Left lung (tissue), 10 donors: ENCODE measurements around the gene HIVEP1. TPM values are rescaled to one million over a fixed set of nuclear protein-coding genes. Genes with fewer than 3 reads are reported as not detected.

ENCODE experiments used
- ATAC-seq: fragments of 200-7000 bp; cut with Tn5 transposase; one replicate; pipeline ENCODE4 v1.9.1; 2020; ENCODE audit warnings: moderate library complexity
- DNase-seq, 4 donors: peaks; one replicate each; pipeline ENCODE4 v3.0.0-alpha.2; 2013 to 2020
- H3K27ac ChIP-seq, 2 donors: fragments of 200-600 bp; sonication (generic) in 1 of 2; one replicate each; pipeline versions ENCODE4 v1.5.0 to v1.8.0; 2020 to 2021
- H3K27me3 ChIP-seq, 2 donors: fragments of 200-600 bp; sonication (generic) in 1 of 2; one replicate each; pipeline versions ENCODE4 v1.5.0 to v1.8.0; 2020 to 2021
- H3K36me3 ChIP-seq, 2 donors: fragments of 200-600 bp; sonication (generic) in 1 of 2; one replicate each; pipeline versions ENCODE4 v1.5.0 to v1.8.0; 2020 to 2021
- H3K4me1 ChIP-seq, 2 donors: fragments of 200-600 bp; one replicate each; pipeline ENCODE4 v1.8.0; 2021
- H3K4me3 ChIP-seq, 2 donors: fragments of 200-600 bp; sonication (generic) in 1 of 2; one replicate each; pipeline versions ENCODE4 v1.5.0 to v1.8.0; 2020 to 2021; ENCODE audit warnings: mild to moderate bottlenecking in 1 of 2
- H3K9me3 ChIP-seq, 2 donors: fragments of 200-600 bp; sonication (generic) in 1 of 2; one replicate each; pipeline versions ENCODE4 v1.5.0 to v1.8.0; 2020 to 2021
- CTCF ChIP-seq, 2 donors: fragments of 200-600 bp; sonication (generic) in 1 of 2; IDR thresholded peaks; one replicate each; pipeline versions ENCODE4 v1.5.0 to v1.8.0; 2021; ENCODE audit warnings: antibody characterized with exemption in 2 of 2
- intact Hi-C, 2 donors: fragments of 100-400 bp; cut with DNase I; formaldehyde crosslinking; loops; one replicate each; pipeline versions ENCODE4 v1.11.2 to v1.14.2; 2022
- polyA plus RNA-seq, 6 donors: library from polyadenylated mRNA; unstranded; fragments of 120-200 nt; gene quantifications; one replicate each; pipeline ENCODE4 v1.2.1, GENCODE V29; 2013; ENCODE audit not compliant: insufficient read length in 6 of 6
- total RNA-seq, 2 donors: library from RNA; stranded (reverse); fragmentation: NEBNext Ultra II Directional; extraction: Animal tissue kit (Norgen Biotek cat#: 25700); gene quantifications; one replicate each; pipeline ENCODE4 v1.2.1, GENCODE V29; 2021
- donor health status: DM: no; HTN: yes; CAD: no.
- donor health status: DM: no; HTN: no; CAD: no.

HIVEP1 gene
- total and polyA plus RNA-seq, 8 donors: 24.1 to 35.9 (median 29.0) TPM

- Histone ChIP-seq H3K27me3 (no peaks in the 10 kb centered on the region), H3K36me3 (no peaks in the 10 kb centered on the region), H3K4me1 (no peaks in the 10 kb centered on the region), H3K9me3 (no peaks in the 10 kb centered on the region), H3K27ac (no peak overlapping the region), H3K4me3 (no peak overlapping the region)
- ATAC-seq: no peak
- no peak for TF ChIP-seq CTCF (IDR thresholded peaks at IDR 0.05)
- intact Hi-C loops: no loop called here
- DNase-seq: peak in 2 of 4 donors; percentile 44 to 57
Measured at GRCh38 chr6:11999246-11999645, 12.9 kb upstream of the HIVEP1 start.

GRCh38 chr6:12000174-12000573 is 11.9 kb upstream of the HIVEP1 start:
- Histone ChIP-seq H3K36me3 (no peaks in the 10 kb centered on the region), H3K27ac (no peak overlapping the region), H3K27me3 (no peaks in the 10 kb centered on the region), H3K4me3 (no peak overlapping the region), H3K4me1 (no peaks in the 10 kb centered on the region), H3K9me3 (no peaks in the 10 kb centered on the region)
- intact Hi-C loops: no loop called here
- no peak for TF ChIP-seq CTCF (IDR thresholded peaks at IDR 0.05)
- no peak for ATAC-seq
- DNase-seq: no peak

GRCh38 chr6:12001004-12001705 is 11.0 kb upstream of the HIVEP1 start:
- DNase-seq (peak in 2 of 4 donors; percentile 37 to 64), ATAC-seq (peak; percentile 73)
- Histone ChIP-seq H3K9me3 (no peaks in the 10 kb centered on the region), H3K27me3 (no peaks in the 10 kb centered on the region), H3K4me1 (no peaks in the 10 kb centered on the region), H3K36me3 (no peaks in the 10 kb centered on the region), H3K4me3 (no peak overlapping the region), H3K27ac (peak overlapping the region in 1 of 2 donors; percentile 15)
- intact Hi-C loops: no loop called here
- TF ChIP-seq CTCF (IDR thresholded peaks at IDR 0.05): no peak

- no peak overlapping the region for H3K4me3 ChIP-seq
- intact Hi-C loops: no loop called here
- ATAC-seq: no peak
Measured at GRCh38 chr6:12001706-12002435, 10.2 kb upstream of the HIVEP1 start.

More at GRCh38 chr6:12001706-12002435, 10.2 kb upstream of the HIVEP1 start:
- TF ChIP-seq CTCF (IDR thresholded peaks at IDR 0.05): no peak
- Histone ChIP-seq H3K4me1 (no peaks in the 10 kb centered on the region), H3K36me3 (no peaks in the 10 kb centered on the region), H3K27me3 (no peaks in the 10 kb centered on the region), H3K9me3 (no peaks in the 10 kb centered on the region), H3K27ac (peak overlapping the region in 1 of 2 donors; percentile 15)
- peak in 1 of 4 donors; percentile 15 for DNase-seq
